PC-3 (cell line): ENCODE data around the gene ZNF146. TPM values are rescaled to one million over a fixed set of nuclear protein-coding genes. Genes with fewer than 3 reads are reported as not detected.

Source experiments
- ATAC-seq: fragments of 200-7000 bp; cut with Tn5 transposase; 2 replicates; pipeline ENCODE4 v1.9.1; 2020; ENCODE audit warnings: mild to moderate bottlenecking, moderate library complexity
- BruUV-seq: library from RNA; stranded (reverse); fragments of 400-500 nt; replicated peaks from 2 replicates; lab custom pipeline; 2021; lab: Mats Ljungman, UMichigan
- CTCF ChIA-PET: fragments of 300-600 bp; sonication (Branson Sonifier 250); formaldehyde crosslinking; loops from one replicate; lab custom pipeline; 2022; ENCODE audit warnings: antibody characterized with exemption; lab: Charles Lee
- POLR2A ChIA-PET: fragments of 300-600 bp; sonication (Branson Sonifier 250); formaldehyde crosslinking; loops from one replicate; lab custom pipeline; 2022; ENCODE audit warnings: antibody characterized with exemption; ENCODE audit not compliant: unreplicated experiment; lab: Charles Lee
- DNase-seq: peaks from one replicate; pipeline ENCODE4 v3.0.0-alpha.2; 2015
- H2AFZ ChIP-seq: fragments of 300-600 bp; sonication (generic); 2 replicates; pipeline ENCODE4 v1.6.0; 2016; ENCODE audit warnings: antibody characterized with exemption, low read length
- H3F3A ChIP-seq: fragments of 300-600 bp; sonication (generic); one replicate; pipeline ENCODE4 v1.6.0; 2017; ENCODE audit warnings: antibody characterized with exemption, low read length, control low read depth, mild to moderate bottlenecking; ENCODE audit not compliant: unreplicated experiment
- H3K27ac ChIP-seq: fragments of 300-600 bp; sonication (generic); 2 replicates; pipeline ENCODE4 v1.5.1; 2016; ENCODE audit warnings: mild to moderate bottlenecking, low read length
- H3K27me3 ChIP-seq: fragments of 300-600 bp; sonication (generic); 2 replicates; pipeline ENCODE4 v1.6.1; 2016; ENCODE audit warnings: low read length, mixed read lengths
- H3K36me3 ChIP-seq: fragments of 300-600 bp; sonication (generic); 2 replicates; pipeline ENCODE4 v1.6.1; 2016; ENCODE audit warnings: low read depth, mixed run types, low read length, mixed read lengths
- H3K4me1 ChIP-seq: fragments of 300-600 bp; sonication (generic); 2 replicates; pipeline ENCODE4 v1.5.1; 2016; ENCODE audit warnings: low read length; ENCODE audit not compliant: insufficient read depth
- H3K4me2 ChIP-seq: fragments of 300-600 bp; sonication (generic); 2 replicates; pipeline ENCODE4 v1.6.0; 2016; ENCODE audit warnings: low read length
- H3K4me3 ChIP-seq: fragments of 300-600 bp; sonication (generic); 2 replicates; pipeline ENCODE4 v1.5.1; 2016; ENCODE audit warnings: mild to moderate bottlenecking, low read length, mixed read lengths
- H3K79me2 ChIP-seq: fragments of 300-600 bp; sonication (generic); 2 replicates; pipeline ENCODE4 v1.6.1; 2017; ENCODE audit warnings: low read length, mixed read lengths
- H3K9ac ChIP-seq: fragments of 300-600 bp; sonication (generic); 2 replicates; pipeline ENCODE4 v1.6.0; 2016; ENCODE audit warnings: mild to moderate bottlenecking, low read length
- H3K9me2 ChIP-seq: fragments of 300-600 bp; sonication (generic); replicated peaks from 2 replicates; pipeline ENCODE4 v1.6.1; 2016; ENCODE audit warnings: mixed run types, low read length, mixed read lengths
- H3K9me3 ChIP-seq: fragments of 300-600 bp; sonication (generic); 2 replicates; pipeline ENCODE4 v1.6.1; 2016; ENCODE audit warnings: low read length, mixed read lengths
- H4K20me1 ChIP-seq: fragments of 300-600 bp; sonication (generic); 2 replicates; pipeline ENCODE4 v1.6.1; 2016; ENCODE audit warnings: low read length, mixed read lengths
- EZH2 ChIP-seq: fragments of 300-600 bp; sonication (generic); IDR thresholded peaks from one replicate; pipeline ENCODE4 v1.6.1; 2017; ENCODE audit warnings: antibody characterized with exemption, mild to moderate bottlenecking, low read length; ENCODE audit not compliant: unreplicated experiment
- EZH2phosphoT487 ChIP-seq: fragments of 300-600 bp; sonication (generic); IDR thresholded peaks from 2 replicates; pipeline ENCODE4 v1.6.1; 2018; ENCODE audit warnings: mild to moderate bottlenecking, antibody characterized with exemption, low read length, borderline replicate concordance
- intact Hi-C: fragments of 100-400 bp; cut with micrococcal nuclease; formaldehyde crosslinking; loops from 2 replicates; pipeline ENCODE4 v1.9.0; 2023
- total RNA-seq: library from RNA; depleted of rRNA; stranded (reverse); fragments of >200 nt; gene quantifications from 2 replicates; pipeline ENCODE4 v1.2.3, GENCODE V29; 2014
- TF ChIP-seq, protein P1 (sequence below): fragments of 300-600 bp; sonication (generic); conservative IDR thresholded peaks from 2 replicates; pipeline ENCODE4 v1.5.1; 2017; ENCODE audit warnings: antibody characterized with exemption, low read depth, mild to moderate bottlenecking, low read length

The ZNF146 gene
- total RNA-seq, 1 experiment from 2014 or later = 78.4 TPM

DNA sequence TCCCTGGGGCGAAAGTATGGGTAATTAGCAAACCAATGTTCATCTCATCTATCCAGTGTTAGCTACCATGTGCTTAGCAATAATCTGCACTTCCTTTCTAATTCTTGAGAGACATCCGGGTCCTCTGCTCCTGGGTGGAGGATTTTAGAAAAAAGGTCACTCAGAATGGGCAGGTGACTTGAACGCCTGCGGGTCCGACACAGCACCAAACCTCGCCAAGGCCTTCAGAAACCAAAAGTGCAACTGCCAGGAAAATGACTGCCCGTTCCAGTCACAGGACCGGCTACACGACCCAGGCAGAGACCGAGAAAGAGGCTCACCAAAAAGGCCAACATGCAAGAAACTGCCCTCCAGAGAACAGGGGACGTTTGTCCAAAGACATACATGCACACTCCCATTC lies 39.9 kb downstream of the ZNF146 start:
- ChIA-PET CTCF (no interaction called here), POLR2A (no interaction called here)
- no peaks in the 10 kb centered on the region for H4K20me1 ChIP-seq
- no peak overlapping the region for H3K9ac ChIP-seq
- no peak for DNase-seq
- no peak overlapping the region for H3K27ac ChIP-seq
- BruUV-seq = no TSS peak
- TF ChIP-seq EZH2 = no peak
- TF ChIP-seq, protein P1, sequence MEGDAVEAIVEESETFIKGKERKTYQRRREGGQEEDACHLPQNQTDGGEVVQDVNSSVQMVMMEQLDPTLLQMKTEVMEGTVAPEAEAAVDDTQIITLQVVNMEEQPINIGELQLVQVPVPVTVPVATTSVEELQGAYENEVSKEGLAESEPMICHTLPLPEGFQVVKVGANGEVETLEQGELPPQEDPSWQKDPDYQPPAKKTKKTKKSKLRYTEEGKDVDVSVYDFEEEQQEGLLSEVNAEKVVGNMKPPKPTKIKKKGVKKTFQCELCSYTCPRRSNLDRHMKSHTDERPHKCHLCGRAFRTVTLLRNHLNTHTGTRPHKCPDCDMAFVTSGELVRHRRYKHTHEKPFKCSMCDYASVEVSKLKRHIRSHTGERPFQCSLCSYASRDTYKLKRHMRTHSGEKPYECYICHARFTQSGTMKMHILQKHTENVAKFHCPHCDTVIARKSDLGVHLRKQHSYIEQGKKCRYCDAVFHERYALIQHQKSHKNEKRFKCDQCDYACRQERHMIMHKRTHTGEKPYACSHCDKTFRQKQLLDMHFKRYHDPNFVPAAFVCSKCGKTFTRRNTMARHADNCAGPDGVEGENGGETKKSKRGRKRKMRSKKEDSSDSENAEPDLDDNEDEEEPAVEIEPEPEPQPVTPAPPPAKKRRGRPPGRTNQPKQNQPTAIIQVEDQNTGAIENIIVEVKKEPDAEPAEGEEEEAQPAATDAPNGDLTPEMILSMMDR = no peak
- TF ChIP-seq EZH2phosphoT487 = no peak
- no peak overlapping the region for H2AFZ ChIP-seq
- no peaks in the 10 kb centered on the region for H3K9me3 ChIP-seq
- H3K4me1 ChIP-seq = no peaks in the 10 kb centered on the region
- H3F3A ChIP-seq = no peaks in the 10 kb centered on the region
- no peak for ATAC-seq
- H3K9me2 ChIP-seq = no peaks in the 10 kb centered on the region
- H3K79me2 ChIP-seq = no peaks in the 10 kb centered on the region
- no peak overlapping the region for H3K4me3 ChIP-seq
- intact Hi-C loops = no loop called here
- no peak overlapping the region for H3K4me2 ChIP-seq
- H3K36me3 ChIP-seq = no peaks in the 10 kb centered on the region
- no peaks in the 10 kb centered on the region for H3K27me3 ChIP-seq

DNA sequence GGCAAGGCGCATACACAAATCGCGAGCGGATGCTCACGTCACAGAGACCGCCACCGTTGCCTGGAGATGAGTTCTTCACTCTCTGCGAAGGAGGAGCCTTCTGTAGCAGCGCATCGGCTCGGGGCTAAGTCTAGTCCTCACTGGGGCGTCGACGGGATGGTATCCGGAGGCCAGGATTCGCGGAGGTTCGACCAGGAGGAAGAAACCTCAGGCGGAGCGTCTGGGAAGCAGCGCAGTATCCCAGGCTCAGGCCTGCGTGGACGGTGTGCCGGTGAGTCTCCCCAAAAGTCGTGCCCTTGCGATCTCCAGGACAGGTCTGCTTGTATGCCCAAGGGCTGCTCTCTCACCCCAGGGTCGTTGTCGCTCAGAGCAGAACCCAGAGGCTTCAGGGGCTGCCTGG lies 40.4 kb downstream of the ZNF146 start:
- Histone ChIP-seq H3K4me2 (no peak overlapping the region), H3K27ac (no peak overlapping the region), H2AFZ (no peak overlapping the region), H4K20me1 (no peaks in the 10 kb centered on the region), H3K79me2 (no peaks in the 10 kb centered on the region), H3K9me2 (no peaks in the 10 kb centered on the region), H3F3A (no peaks in the 10 kb centered on the region), H3K27me3 (no peaks in the 10 kb centered on the region), H3K9ac (no peak overlapping the region), H3K9me3 (no peaks in the 10 kb centered on the region), H3K4me1 (no peaks in the 10 kb centered on the region), H3K4me3 (no peak overlapping the region), H3K36me3 (no peaks in the 10 kb centered on the region)
- TF ChIP-seq, protein P1 = no peak
- no peak for TF ChIP-seq EZH2phosphoT487
- no TSS peak for BruUV-seq
- intact Hi-C loops = no loop called here
- ATAC-seq (no peak), DNase-seq (no peak)
- POLR2A ChIA-PET = no interaction called here
- CTCF ChIA-PET = no interaction called here

DNA sequence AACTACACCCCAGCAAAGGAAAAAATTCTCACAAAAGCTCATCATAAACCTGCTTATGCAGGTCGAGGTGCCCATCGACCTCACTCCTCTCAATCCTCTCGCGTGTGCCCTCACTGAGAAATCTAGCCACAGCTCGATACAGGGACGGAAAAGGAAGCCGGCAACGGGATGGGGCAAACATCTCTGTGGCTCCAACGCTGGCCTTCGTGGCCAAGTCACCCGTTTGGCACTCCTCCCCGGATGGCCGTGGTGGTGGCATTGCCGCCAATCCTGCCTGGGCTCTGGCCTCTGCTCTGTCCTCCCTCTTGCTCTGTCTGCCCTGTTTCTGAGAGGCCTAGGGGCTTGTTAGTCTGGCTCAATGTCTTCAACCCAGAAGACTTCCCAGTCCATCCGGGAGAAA lies 41.2 kb downstream of the ZNF146 start:
- H3K4me3 ChIP-seq = no peak overlapping the region
- H4K20me1 ChIP-seq = no peaks in the 10 kb centered on the region
- no peaks in the 10 kb centered on the region for H3F3A ChIP-seq
- intact Hi-C loops = no loop called here
- H3K36me3 ChIP-seq = no peaks in the 10 kb centered on the region
- H3K79me2 ChIP-seq = no peaks in the 10 kb centered on the region
- POLR2A ChIA-PET = no interaction called here
- H3K4me2 ChIP-seq = no peak overlapping the region
- H3K9me3 ChIP-seq = no peaks in the 10 kb centered on the region
- no peaks in the 10 kb centered on the region for H3K27me3 ChIP-seq
- no peak overlapping the region for H2AFZ ChIP-seq
- no peak overlapping the region for H3K27ac ChIP-seq
- CTCF ChIA-PET = no interaction called here
- H3K4me1 ChIP-seq = no peaks in the 10 kb centered on the region
- H3K9ac ChIP-seq = no peak overlapping the region
- no peak for TF ChIP-seq EZH2
- TF ChIP-seq, protein P1 = no peak
- no peak for TF ChIP-seq EZH2phosphoT487
- H3K9me2 ChIP-seq = no peaks in the 10 kb centered on the region
- BruUV-seq = no TSS peak
- ATAC-seq = no peak
- no peak for DNase-seq
